Smooth muscle cell (in vitro differentiated cells): Measurements from ENCODE around the gene PARP1. TPM values are rescaled to one million over a fixed set of nuclear protein-coding genes. Genes with fewer than 3 reads are reported as not detected.

Source experiments
- DNase-seq: peaks from one replicate; lab custom pipeline; 2025; ENCODE audit not compliant: unreplicated experiment; lab: John Stamatoyannopoulos, UW
- H2AFZ ChIP-seq: fragments of 200-600 bp; sonication (generic); 2 replicates; pipeline ENCODE4 v1.6.0; 2016; ENCODE audit warnings: antibody characterized with exemption, low read depth, mild to moderate bottlenecking
- H3F3A ChIP-seq: fragments of 200-600 bp; sonication (generic); 2 replicates; pipeline ENCODE4 v1.6.0; 2017; ENCODE audit warnings: antibody characterized with exemption, low read depth
- H3K27ac ChIP-seq: fragments of 200-600 bp; sonication (generic); 2 replicates; pipeline ENCODE4 v1.5.1; 2016; ENCODE audit warnings: low read depth, mild to moderate bottlenecking
- H3K27me3 ChIP-seq: fragments of 200-600 bp; sonication (generic); 2 replicates; pipeline ENCODE4 v1.6.1; 2016; ENCODE audit warnings: low read depth, mild to moderate bottlenecking
- H3K36me3 ChIP-seq: fragments of 200-600 bp; sonication (generic); 2 replicates; pipeline ENCODE4 v1.5.1; 2016; ENCODE audit warnings: low read depth
- H3K4me1 ChIP-seq: fragments of 200-600 bp; sonication (generic); 2 replicates; pipeline ENCODE4 v1.5.1; 2016; ENCODE audit warnings: low read depth
- H3K4me2 ChIP-seq: fragments of 200-600 bp; sonication (generic); 2 replicates; pipeline ENCODE4 v1.6.0; 2016; ENCODE audit warnings: mild to moderate bottlenecking
- H3K4me3 ChIP-seq: fragments of 200-600 bp; sonication (generic); 2 replicates; pipeline ENCODE4 v1.5.1; 2016; ENCODE audit warnings: mild to moderate bottlenecking
- H3K79me2 ChIP-seq: fragments of 200-600 bp; sonication (generic); 2 replicates; pipeline ENCODE4 v1.6.0; 2016; ENCODE audit warnings: low read depth, mild to moderate bottlenecking
- H3K9ac ChIP-seq: fragments of 200-600 bp; sonication (generic); 2 replicates; pipeline ENCODE4 v1.6.0; 2016; ENCODE audit warnings: low read depth
- H3K9me3 ChIP-seq: fragments of 200-600 bp; sonication (generic); replicated peaks from 2 replicates; pipeline ENCODE4 v1.5.1; 2016; ENCODE audit warnings: low read depth
- H4K20me1 ChIP-seq: fragments of 200-600 bp; sonication (generic); 2 replicates; pipeline ENCODE4 v1.6.0; 2016; ENCODE audit warnings: low read depth
- CTCF ChIP-seq: fragments of 200-600 bp; sonication (generic); IDR thresholded peaks from 2 replicates; pipeline ENCODE4 v1.5.1; 2017; ENCODE audit warnings: borderline replicate concordance, mild to moderate bottlenecking, antibody characterized with exemption; ENCODE audit not compliant: insufficient read depth, poor library complexity, severe bottlenecking
- WGBS: methylation state at CpG from one replicate; pipeline ENCODE4 v1.1.7; 2016; ENCODE audit warnings: low lambda C conversion rate; 5-methylcytosine and 5-hydroxymethylcytosine counted together
- polyA plus RNA-seq: library from polyadenylated mRNA; unstranded; fragments of >200 nt; fragmentation: Nextera tagmentation; extraction: Ambion mirVana; gene quantifications from 2 replicates; pipeline ENCODE4 v1.2.1, GENCODE V29; 2016
- total RNA-seq: library from RNA; depleted of rRNA; stranded (reverse); fragments of >200 nt; gene quantifications from 2 replicates; pipeline ENCODE4 v1.2.3, GENCODE V29; 2014

PARP1 gene
- total and polyA plus RNA-seq, 2 experiments from 2014 or later = 27.4 to 38.5 TPM

- Histone ChIP-seq H2AFZ (no peak overlapping the region), H3K4me1 (peaks cover 7% of the 10 kb centered on the region), H3K27me3 (no peaks in the 10 kb centered on the region), H4K20me1 (no peaks in the 10 kb centered on the region), H3K4me3 (no peak overlapping the region), H3K9ac (no peak overlapping the region), H3K4me2 (no peak overlapping the region), H3K36me3 (no peaks in the 10 kb centered on the region), H3K9me3 (no peaks in the 10 kb centered on the region), H3K79me2 (no peaks in the 10 kb centered on the region), H3K27ac (no peak overlapping the region), H3F3A (no peaks in the 10 kb centered on the region)
- WGBS = 68% methylated on average over 4 of the region's 4 CpGs
- DNase-seq = no peak
- TF ChIP-seq CTCF = no peak
These were observed 40.2 kb upstream of the PARP1 start for GRCh38 chr1:226447932-226448665.

GRCh38 chr1:226446094-226446493 lies 38.2 kb upstream of the PARP1 start:
- H3K4me2 ChIP-seq = no peak overlapping the region
- no peak for DNase-seq
- H3K9ac ChIP-seq = no peak overlapping the region
- no peaks in the 10 kb centered on the region for H3K9me3 ChIP-seq
- WGBS = 88% methylated on average over 2 of the region's 2 CpGs
- H3K27ac ChIP-seq = no peak overlapping the region
- no peaks in the 10 kb centered on the region for H4K20me1 ChIP-seq
- no peaks in the 10 kb centered on the region for H3K4me1 ChIP-seq
- TF ChIP-seq CTCF = no peak
- H3K79me2 ChIP-seq = no peaks in the 10 kb centered on the region
- no peaks in the 10 kb centered on the region for H3K27me3 ChIP-seq
- H3K4me3 ChIP-seq = no peak overlapping the region
- H2AFZ ChIP-seq = no peak overlapping the region
- H3K36me3 ChIP-seq = no peaks in the 10 kb centered on the region
- H3F3A ChIP-seq = no peaks in the 10 kb centered on the region

- DNase-seq = no peak
- no peaks in the 10 kb centered on the region for H4K20me1 ChIP-seq
- no peak overlapping the region for H3K27ac ChIP-seq
- H3K4me3 ChIP-seq = no peak overlapping the region
- H3K79me2 ChIP-seq = no peaks in the 10 kb centered on the region
- H3K9me3 ChIP-seq = no peaks in the 10 kb centered on the region
- H2AFZ ChIP-seq = no peak overlapping the region
- H3K9ac ChIP-seq = no peak overlapping the region
- no peaks in the 10 kb centered on the region for H3K36me3 ChIP-seq
- TF ChIP-seq CTCF = no peak
- H3K4me1 ChIP-seq = no peaks in the 10 kb centered on the region
- H3F3A ChIP-seq = no peaks in the 10 kb centered on the region
- WGBS = 92% methylated on average over 2 of the region's 2 CpGs
- H3K4me2 ChIP-seq = no peak overlapping the region
- H3K27me3 ChIP-seq = no peaks in the 10 kb centered on the region
These were observed 37.0 kb upstream of the PARP1 start for GRCh38 chr1:226444901-226445300.

- WGBS = 67% methylated on average over 3 of the region's 3 CpGs
These were observed 35.5 kb upstream of the PARP1 start for GRCh38 chr1:226443439-226443838.

More at GRCh38 chr1:226443439-226443838, 35.5 kb upstream of the PARP1 start:
- Histone ChIP-seq H3K36me3 (no peaks in the 10 kb centered on the region), H3K27ac (no peak overlapping the region), H3K4me3 (no peak overlapping the region), H4K20me1 (no peaks in the 10 kb centered on the region), H3K4me2 (no peak overlapping the region), H2AFZ (no peak overlapping the region), H3K4me1 (no peaks in the 10 kb centered on the region), H3K9me3 (no peaks in the 10 kb centered on the region), H3F3A (no peaks in the 10 kb centered on the region), H3K9ac (no peak overlapping the region), H3K27me3 (peaks cover 5% of the 10 kb centered on the region), H3K79me2 (no peaks in the 10 kb centered on the region)
- no peak for DNase-seq
- TF ChIP-seq CTCF = no peak
